Measurements from ENCODE around the gene HYKK. TPM values are rescaled to one million over a fixed set of nuclear protein-coding genes. Genes with fewer than 3 reads are reported as not detected.
A peak's percentile ranks its signal among the peaks of the same experiment; 100 is the strongest.

HYKK gene
- total and polyA plus RNA-seq, 10 of the 15 experiments (the other 5 are each of a cell fraction or from before 2014, with no cell fraction given), result 0.15 to 0.98 (median 0.49) TPM

DNA sequence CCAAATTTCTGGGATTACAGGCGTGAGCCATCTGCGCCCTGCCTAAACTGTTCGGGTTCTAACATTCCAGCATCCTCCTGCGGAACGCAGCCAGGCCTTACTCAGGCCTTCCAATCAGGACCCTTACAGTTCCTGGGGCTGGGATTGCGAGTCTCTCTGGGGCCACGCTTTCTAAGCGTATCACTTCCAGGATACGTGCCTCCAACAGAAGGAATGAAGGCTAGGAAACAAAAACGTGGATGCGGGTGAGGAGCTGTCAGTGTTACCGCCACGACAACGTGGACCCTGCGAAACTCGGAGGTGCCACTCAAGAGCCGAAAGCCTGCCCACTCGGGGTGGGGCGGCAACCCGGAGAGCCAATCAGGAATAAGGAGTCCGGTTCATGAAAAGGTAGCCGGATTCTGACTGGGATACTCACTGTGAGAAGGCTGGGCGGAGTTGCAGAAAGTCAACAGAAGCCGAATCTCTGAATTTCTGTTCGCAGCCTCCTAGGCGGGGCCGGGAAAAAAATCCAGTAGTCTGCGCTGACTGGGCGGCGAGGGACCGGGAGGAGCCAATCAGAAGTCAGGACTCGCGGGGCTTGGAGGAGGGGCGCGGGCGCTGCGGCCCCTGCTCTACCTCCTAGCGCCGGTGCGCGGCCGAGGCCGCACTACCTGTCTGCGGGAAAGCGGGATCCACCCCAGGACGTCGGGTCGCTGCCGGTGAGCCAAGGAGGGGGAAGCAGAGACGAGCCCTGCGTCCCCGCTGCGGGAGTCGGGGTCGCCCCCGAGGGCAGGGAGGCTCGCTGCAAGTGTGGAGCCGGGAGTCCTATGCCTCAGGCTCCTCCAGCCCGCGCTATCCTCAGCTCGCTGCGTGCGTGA is at the start of gene HYKK (continued):
- TF ChIP-seq, protein P1, sequence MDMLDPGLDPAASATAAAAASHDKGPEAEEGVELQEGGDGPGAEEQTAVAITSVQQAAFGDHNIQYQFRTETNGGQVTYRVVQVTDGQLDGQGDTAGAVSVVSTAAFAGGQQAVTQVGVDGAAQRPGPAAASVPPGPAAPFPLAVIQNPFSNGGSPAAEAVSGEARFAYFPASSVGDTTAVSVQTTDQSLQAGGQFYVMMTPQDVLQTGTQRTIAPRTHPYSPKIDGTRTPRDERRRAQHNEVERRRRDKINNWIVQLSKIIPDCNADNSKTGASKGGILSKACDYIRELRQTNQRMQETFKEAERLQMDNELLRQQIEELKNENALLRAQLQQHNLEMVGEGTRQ (IDR thresholded peaks at IDR 0.05; ENCODE audit: borderline replicate concordance, low read depth, low read length), result no peak
- no peak for TF ChIP-seq PAX8 (IDR thresholded peaks at IDR 0.05)
- TF ChIP-seq ATF7 (IDR thresholded peaks at IDR 0.05; ENCODE audit: low read depth), result no peak
- TF ChIP-seq NR2C1 (IDR thresholded peaks at IDR 0.05), result no peak
- TF ChIP-seq, protein P2, sequence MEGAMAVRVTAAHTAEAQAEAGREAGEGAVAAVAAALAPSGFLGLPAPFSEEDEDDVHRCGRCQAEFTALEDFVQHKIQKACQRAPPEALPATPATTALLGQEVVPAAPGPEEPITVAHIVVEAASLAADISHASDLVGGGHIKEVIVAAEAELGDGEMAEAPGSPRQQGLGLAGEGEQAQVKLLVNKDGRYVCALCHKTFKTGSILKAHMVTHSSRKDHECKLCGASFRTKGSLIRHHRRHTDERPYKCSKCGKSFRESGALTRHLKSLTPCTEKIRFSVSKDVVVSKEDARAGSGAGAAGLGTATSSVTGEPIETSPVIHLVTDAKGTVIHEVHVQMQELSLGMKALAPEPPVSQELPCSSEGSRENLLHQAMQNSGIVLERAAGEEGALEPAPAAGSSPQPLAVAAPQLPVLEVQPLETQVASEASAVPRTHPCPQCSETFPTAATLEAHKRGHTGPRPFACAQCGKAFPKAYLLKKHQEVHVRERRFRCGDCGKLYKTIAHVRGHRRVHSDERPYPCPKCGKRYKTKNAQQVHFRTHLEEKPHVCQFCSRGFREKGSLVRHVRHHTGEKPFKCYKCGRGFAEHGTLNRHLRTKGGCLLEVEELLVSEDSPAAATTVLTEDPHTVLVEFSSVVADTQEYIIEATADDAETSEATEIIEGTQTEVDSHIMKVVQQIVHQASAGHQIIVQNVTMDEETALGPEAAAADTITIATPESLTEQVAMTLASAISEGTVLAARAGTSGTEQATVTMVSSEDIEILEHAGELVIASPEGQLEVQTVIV (IDR thresholded peaks at IDR 0.05; ENCODE audit: borderline replicate concordance, partially characterized antibody), result no peak
- TF ChIP-seq NFIC (IDR thresholded peaks at IDR 0.05; ENCODE audit: low read depth, low read length), result no peak
- no peak for TF ChIP-seq CBFB (IDR thresholded peaks at IDR 0.05; ENCODE audit: low read depth)
- TF ChIP-seq, protein P3, sequence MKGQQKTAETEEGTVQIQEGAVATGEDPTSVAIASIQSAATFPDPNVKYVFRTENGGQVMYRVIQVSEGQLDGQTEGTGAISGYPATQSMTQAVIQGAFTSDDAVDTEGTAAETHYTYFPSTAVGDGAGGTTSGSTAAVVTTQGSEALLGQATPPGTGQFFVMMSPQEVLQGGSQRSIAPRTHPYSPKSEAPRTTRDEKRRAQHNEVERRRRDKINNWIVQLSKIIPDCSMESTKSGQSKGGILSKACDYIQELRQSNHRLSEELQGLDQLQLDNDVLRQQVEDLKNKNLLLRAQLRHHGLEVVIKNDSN (IDR thresholded peaks at IDR 0.05; ENCODE audit: borderline replicate concordance, extremely low read length, insufficient read depth, low read depth, low read length), result no peak
- TF ChIP-seq RAD21 (IDR thresholded peaks at IDR 0.05; ENCODE audit: insufficient read depth, low read depth, low read length), result no peak
- peak; percentile 27; the same call in 1 of the 2 replicates for TF ChIP-seq ZNF384 (IDR thresholded peaks at IDR 0.05; ENCODE audit: borderline replicate concordance, low read depth, low read length)

Data from GM12878 (cell line).